PC-3 (cell line): ENCODE measurements around the gene UBFD1. TPM values are rescaled to one million over a fixed set of nuclear protein-coding genes. Genes with fewer than 3 reads are reported as not detected.

Experiments
- ATAC-seq: fragments of 200-7000 bp; cut with Tn5 transposase; 2 replicates; pipeline ENCODE4 v1.9.1; 2020; ENCODE audit warnings: mild to moderate bottlenecking, moderate library complexity
- BruUV-seq: library from RNA; stranded (reverse); fragments of 400-500 nt; replicated peaks from 2 replicates; lab custom pipeline; 2021; lab: Mats Ljungman, UMichigan
- CTCF ChIA-PET: fragments of 300-600 bp; sonication (Branson Sonifier 250); formaldehyde crosslinking; loops from one replicate; lab custom pipeline; 2022; ENCODE audit warnings: antibody characterized with exemption; lab: Charles Lee
- POLR2A ChIA-PET: fragments of 300-600 bp; sonication (Branson Sonifier 250); formaldehyde crosslinking; loops from one replicate; lab custom pipeline; 2022; ENCODE audit warnings: antibody characterized with exemption; ENCODE audit not compliant: unreplicated experiment; lab: Charles Lee
- DNase-seq: peaks from one replicate; pipeline ENCODE4 v3.0.0-alpha.2; 2015
- H2AFZ ChIP-seq: fragments of 300-600 bp; sonication (generic); 2 replicates; pipeline ENCODE4 v1.6.0; 2016; ENCODE audit warnings: antibody characterized with exemption, low read length
- H3F3A ChIP-seq: fragments of 300-600 bp; sonication (generic); one replicate; pipeline ENCODE4 v1.6.0; 2017; ENCODE audit warnings: antibody characterized with exemption, low read length, control low read depth, mild to moderate bottlenecking; ENCODE audit not compliant: unreplicated experiment
- H3K27ac ChIP-seq: fragments of 300-600 bp; sonication (generic); 2 replicates; pipeline ENCODE4 v1.5.1; 2016; ENCODE audit warnings: mild to moderate bottlenecking, low read length
- H3K27me3 ChIP-seq: fragments of 300-600 bp; sonication (generic); 2 replicates; pipeline ENCODE4 v1.6.1; 2016; ENCODE audit warnings: low read length, mixed read lengths
- H3K36me3 ChIP-seq: fragments of 300-600 bp; sonication (generic); 2 replicates; pipeline ENCODE4 v1.6.1; 2016; ENCODE audit warnings: low read depth, mixed run types, low read length, mixed read lengths
- H3K4me1 ChIP-seq: fragments of 300-600 bp; sonication (generic); 2 replicates; pipeline ENCODE4 v1.5.1; 2016; ENCODE audit warnings: low read length; ENCODE audit not compliant: insufficient read depth
- H3K4me2 ChIP-seq: fragments of 300-600 bp; sonication (generic); 2 replicates; pipeline ENCODE4 v1.6.0; 2016; ENCODE audit warnings: low read length
- H3K4me3 ChIP-seq: fragments of 300-600 bp; sonication (generic); 2 replicates; pipeline ENCODE4 v1.5.1; 2016; ENCODE audit warnings: mild to moderate bottlenecking, low read length, mixed read lengths
- H3K79me2 ChIP-seq: fragments of 300-600 bp; sonication (generic); 2 replicates; pipeline ENCODE4 v1.6.1; 2017; ENCODE audit warnings: low read length, mixed read lengths
- H3K9ac ChIP-seq: fragments of 300-600 bp; sonication (generic); 2 replicates; pipeline ENCODE4 v1.6.0; 2016; ENCODE audit warnings: mild to moderate bottlenecking, low read length
- H3K9me2 ChIP-seq: fragments of 300-600 bp; sonication (generic); replicated peaks from 2 replicates; pipeline ENCODE4 v1.6.1; 2016; ENCODE audit warnings: mixed run types, low read length, mixed read lengths
- H3K9me3 ChIP-seq: fragments of 300-600 bp; sonication (generic); 2 replicates; pipeline ENCODE4 v1.6.1; 2016; ENCODE audit warnings: low read length, mixed read lengths
- H4K20me1 ChIP-seq: fragments of 300-600 bp; sonication (generic); 2 replicates; pipeline ENCODE4 v1.6.1; 2016; ENCODE audit warnings: low read length, mixed read lengths
- CTCF ChIP-seq: fragments of 300-600 bp; sonication (generic); conservative IDR thresholded peaks from 2 replicates; pipeline ENCODE4 v1.5.1; 2017; ENCODE audit warnings: antibody characterized with exemption, low read depth, mild to moderate bottlenecking, low read length
- EZH2 ChIP-seq: fragments of 300-600 bp; sonication (generic); IDR thresholded peaks from one replicate; pipeline ENCODE4 v1.6.1; 2017; ENCODE audit warnings: antibody characterized with exemption, mild to moderate bottlenecking, low read length; ENCODE audit not compliant: unreplicated experiment
- EZH2phosphoT487 ChIP-seq: fragments of 300-600 bp; sonication (generic); IDR thresholded peaks from 2 replicates; pipeline ENCODE4 v1.6.1; 2018; ENCODE audit warnings: mild to moderate bottlenecking, antibody characterized with exemption, low read length, borderline replicate concordance
- intact Hi-C: fragments of 100-400 bp; cut with micrococcal nuclease; formaldehyde crosslinking; loops from 2 replicates; pipeline ENCODE4 v1.9.0; 2023
- total RNA-seq: library from RNA; depleted of rRNA; stranded (reverse); fragments of >200 nt; gene quantifications from 2 replicates; pipeline ENCODE4 v1.2.3, GENCODE V29; 2014

Gene UBFD1
- total RNA-seq, 1 experiment from 2014 or later, result 69.7 TPM

GRCh38 chr16:23573817-23574216 lies 16.3 kb downstream of the UBFD1 start:
- intact Hi-C loops, result no loop called here
- Histone ChIP-seq H3K9ac (no peak overlapping the region), H4K20me1 (no peaks in the 10 kb centered on the region), H3K36me3 (peaks cover 4% of the 10 kb centered on the region; the same call in 1 of the 2 replicates), H3K27me3 (no peaks in the 10 kb centered on the region), H3K4me3 (no peak overlapping the region), H2AFZ (no peak overlapping the region), H3K27ac (no peak overlapping the region), H3K4me2 (no peak overlapping the region), H3K9me3 (no peaks in the 10 kb centered on the region), H3K4me1 (no peaks in the 10 kb centered on the region), H3K9me2 (no peaks in the 10 kb centered on the region), H3K79me2 (no peaks in the 10 kb centered on the region), H3F3A (no peaks in the 10 kb centered on the region)
- BruUV-seq, result no TSS peak
- TF ChIP-seq EZH2phosphoT487 (no peak), EZH2 (no peak)
- ATAC-seq (no peak), DNase-seq (no peak)
- POLR2A ChIA-PET, result no interaction called here
- CTCF ChIA-PET, result no interaction called here

- H3K36me3 ChIP-seq, result peaks cover 4% of the 10 kb centered on the region
- no peak overlapping the region for H3K27ac ChIP-seq
- no peak overlapping the region for H3K4me2 ChIP-seq
- H3K9me2 ChIP-seq, result no peaks in the 10 kb centered on the region
- no peak overlapping the region for H3K9ac ChIP-seq
- H3K4me1 ChIP-seq, result no peaks in the 10 kb centered on the region
- H3K79me2 ChIP-seq, result no peaks in the 10 kb centered on the region
- TF ChIP-seq EZH2phosphoT487, result no peak
- ATAC-seq, result no peak
- BruUV-seq, result no TSS peak
- H3F3A ChIP-seq, result no peaks in the 10 kb centered on the region
- DNase-seq, result no peak
- intact Hi-C loops, result no loop called here
- no peak overlapping the region for H2AFZ ChIP-seq
- ChIA-PET POLR2A (no interaction called here), CTCF (no interaction called here)
- no peaks in the 10 kb centered on the region for H4K20me1 ChIP-seq
- H3K9me3 ChIP-seq, result no peaks in the 10 kb centered on the region
- no peaks in the 10 kb centered on the region for H3K27me3 ChIP-seq
- H3K4me3 ChIP-seq, result no peak overlapping the region
Measured at GRCh38 chr16:23575834-23576233, 18.3 kb downstream of the UBFD1 start.

DNA sequence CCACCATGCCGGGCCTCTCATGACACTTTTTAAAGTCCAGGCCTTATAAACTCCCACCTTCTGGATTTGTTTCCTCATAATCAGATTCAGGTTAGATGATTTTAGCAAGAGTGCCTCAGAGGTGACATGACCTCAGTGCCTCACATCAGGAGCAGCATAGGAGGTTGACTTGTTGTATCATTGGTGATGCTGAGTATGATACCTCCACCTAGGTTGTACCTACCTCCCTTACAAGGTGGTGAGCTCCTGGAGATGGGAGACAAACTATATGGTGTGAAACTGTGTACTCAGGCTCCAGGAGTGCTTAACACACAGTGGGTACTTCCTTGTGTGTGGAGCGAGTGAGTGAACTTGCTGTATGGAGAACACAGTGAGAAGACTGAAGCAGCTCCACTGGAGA lies 20.0 kb downstream of the UBFD1 start:
- no peak for ATAC-seq

More for the DNA sequence above, 20.0 kb downstream of the UBFD1 start:
- ChIA-PET CTCF (no interaction called here), POLR2A (no interaction called here)
- H3K9me3 ChIP-seq, result no peaks in the 10 kb centered on the region
- no peak overlapping the region for H3K27ac ChIP-seq
- no peaks in the 10 kb centered on the region for H4K20me1 ChIP-seq
- H3K79me2 ChIP-seq, result no peaks in the 10 kb centered on the region
- H3K9ac ChIP-seq, result no peak overlapping the region
- DNase-seq, result no peak
- BruUV-seq, result no TSS peak
- intact Hi-C loops, result no loop called here
- H3K27me3 ChIP-seq, result no peaks in the 10 kb centered on the region
- no peak overlapping the region for H2AFZ ChIP-seq
- peaks cover 4% of the 10 kb centered on the region for H3K36me3 ChIP-seq
- H3K9me2 ChIP-seq, result no peaks in the 10 kb centered on the region
- H3K4me3 ChIP-seq, result no peak overlapping the region
- H3K4me1 ChIP-seq, result no peaks in the 10 kb centered on the region
- TF ChIP-seq EZH2, result no peak
- no peak for TF ChIP-seq CTCF
- no peaks in the 10 kb centered on the region for H3F3A ChIP-seq
- H3K4me2 ChIP-seq, result no peak overlapping the region
